GM12892 (cell line): ENCODE data around the gene ATPAF2. TPM values are rescaled to one million over a fixed set of nuclear protein-coding genes. Genes with fewer than 3 reads are reported as not detected.
A peak's percentile ranks its signal among the peaks of the same experiment; 100 is the strongest.

Experiments
- DNase-seq: peaks from one replicate; pipeline ENCODE4 v3.0.0; 2011; ENCODE audit not compliant: insufficient read length
- FAIRE-seq: peaks from 2 replicates; lab custom pipeline; 2011; peaks lifted over from hg19 to GRCh38; lab: Jason Lieb, UNC
- POLR2A ChIP-seq: IDR thresholded peaks from 2 replicates; pipeline ENCODE4 v1.6.1; 2011; ENCODE audit warnings: low read depth, low read length, control low read depth
- POLR2AphosphoS5 ChIP-seq: IDR thresholded peaks from 2 replicates; pipeline ENCODE4 v1.6.1; 2011; ENCODE audit warnings: low read depth, low read length, control low read depth
- TAF1 ChIP-seq: IDR thresholded peaks from 2 replicates; pipeline ENCODE4 v1.6.1; 2011; ENCODE audit warnings: low read depth, mild to moderate bottlenecking, control low read depth, low read length, borderline replicate concordance
- polyA plus RNA-seq: library from polyadenylated mRNA; unstranded; fragments of >200 nt; gene quantifications from one replicate; pipeline ENCODE4 v1.2.1, GENCODE V29; 2012; ENCODE audit warnings: missing spikeins, inconsistent platforms; ENCODE audit not compliant: missing spikeins

The ATPAF2 gene
- 16.3 TPM for polyA plus RNA-seq

DNA sequence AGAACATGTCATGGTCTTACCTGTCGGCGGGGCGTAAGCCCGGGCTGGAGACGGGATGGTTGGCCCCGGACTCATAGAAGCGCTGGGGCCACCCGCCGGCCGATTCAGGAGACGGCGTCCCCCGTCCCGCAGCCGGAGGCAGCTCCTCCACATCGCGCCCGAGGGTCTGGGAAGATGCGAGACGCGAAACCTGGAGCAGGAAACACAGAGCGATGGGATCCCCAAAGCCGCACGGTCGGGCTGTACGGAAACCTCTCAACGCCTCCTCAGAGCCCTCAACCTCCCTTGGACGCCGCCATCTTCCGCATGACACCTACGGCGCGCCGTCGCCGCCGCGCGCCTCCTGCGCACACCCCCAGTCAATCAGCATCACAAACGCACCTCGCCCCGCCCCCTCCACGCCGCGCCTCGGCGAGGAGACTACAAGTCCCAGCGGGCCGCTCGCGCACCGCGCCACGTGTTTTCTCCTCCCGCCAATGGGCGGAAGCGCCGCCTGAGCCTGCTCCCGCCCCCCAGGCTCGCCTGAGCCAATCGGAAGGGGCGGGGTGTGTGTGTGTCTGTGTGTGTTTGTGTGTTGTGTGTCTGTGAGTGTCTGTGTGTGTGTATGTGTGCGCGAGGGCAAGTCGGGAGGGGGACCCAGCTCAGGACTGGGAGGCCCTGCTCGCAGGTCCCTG lies at the start of gene ATPAF2, which contains the start of gene GID4:
Gene ATPAF2 (minus strand): TSS at position 308 of the 674 bp plus-strand sequence. CDS start 155 bp downstream, at position 153.
Gene GID4 (plus strand): TSS at position 548 of the 674 bp plus-strand sequence. CDS start 57 bp downstream, at position 605.
- FAIRE-seq = peak; percentile 99
- TF ChIP-seq TAF1 = peak; percentile 68; the same call in 1 of the 2 replicates
- peak; percentile 69; the same call in 1 of the 2 replicates for TF ChIP-seq POLR2AphosphoS5
- TF ChIP-seq POLR2A = peak; percentile 68; the same call in 1 of the 2 replicates
- DNase-seq = peak; percentile 95

DNA sequence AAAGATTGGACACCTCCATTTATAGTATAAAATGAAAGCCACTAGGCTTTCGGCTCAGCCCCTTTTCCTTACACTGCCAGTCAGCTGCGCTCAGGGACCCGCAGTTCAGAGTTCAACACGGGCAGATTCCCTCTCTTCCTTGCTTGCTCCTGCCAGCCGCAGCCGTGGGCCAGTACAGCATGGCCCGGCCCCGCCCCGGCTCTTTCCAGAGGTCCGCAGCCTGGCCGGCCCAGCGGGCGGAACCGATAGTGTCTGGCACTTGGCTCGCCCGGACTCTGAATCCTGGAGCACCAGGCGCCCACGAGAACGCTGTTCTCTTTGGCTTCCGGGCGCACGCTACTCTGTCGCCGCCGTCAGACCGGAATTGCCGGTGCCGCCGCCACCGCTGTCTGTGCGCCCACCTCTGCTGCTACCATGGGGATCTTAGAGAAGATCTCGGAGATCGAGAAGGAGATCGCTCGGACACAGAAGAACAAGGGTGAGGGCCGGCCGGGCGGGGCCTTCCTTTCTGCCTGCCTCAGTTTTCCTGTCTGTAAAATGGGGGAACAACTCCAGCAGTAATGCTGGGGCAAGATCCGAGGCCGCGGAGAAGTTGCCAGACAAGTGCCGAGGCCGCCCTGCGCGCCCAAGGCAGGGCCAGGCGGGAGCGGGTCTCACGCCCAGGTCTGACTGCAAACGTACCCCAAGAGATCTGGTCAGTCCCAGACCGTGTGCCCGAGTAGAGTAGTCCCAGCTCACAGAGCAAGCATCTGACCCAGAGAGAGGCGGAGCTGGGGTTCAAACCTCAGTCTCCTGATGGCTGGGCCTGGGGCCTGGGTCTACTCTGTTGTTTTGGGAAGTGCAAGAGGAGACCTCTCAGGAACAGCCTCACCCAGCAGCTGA lies 48.9 kb upstream of the ATPAF2 start, which contains the start of gene DRG2:
Gene DRG2 (plus strand): TSS at position 339 of the 882 bp plus-strand sequence. CDS start 76 bp downstream, at position 415.
- peak; percentile 91; the same call in 1 of the 2 replicates for TF ChIP-seq TAF1
- TF ChIP-seq POLR2A = peak; percentile 88
- peak; percentile 86 for TF ChIP-seq POLR2AphosphoS5
- FAIRE-seq (peak; percentile 95), DNase-seq (peak; percentile 94)

DNA sequence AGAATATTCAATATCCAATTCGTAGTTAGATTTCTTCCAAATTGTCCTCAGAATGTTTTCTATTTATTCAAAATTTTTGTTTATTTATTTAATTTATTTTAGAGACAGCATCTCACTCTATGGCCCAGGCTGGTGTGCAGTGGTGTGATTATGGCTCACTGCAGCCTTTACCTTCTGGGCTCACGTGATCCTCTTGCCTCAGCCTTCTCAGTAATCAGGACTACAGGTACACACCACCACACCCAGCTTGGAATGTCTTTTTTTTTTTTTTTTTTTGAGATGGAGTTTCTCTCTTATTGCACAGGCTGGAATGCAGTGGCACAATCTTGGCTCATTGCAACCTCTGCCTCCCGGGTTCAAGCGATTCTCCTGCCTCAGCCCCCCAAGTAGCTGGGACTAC lies 45.3 kb upstream of the ATPAF2 start:
- no peak for FAIRE-seq
- TF ChIP-seq POLR2A (no peak), TAF1 (no peak), POLR2AphosphoS5 (no peak)

DNA sequence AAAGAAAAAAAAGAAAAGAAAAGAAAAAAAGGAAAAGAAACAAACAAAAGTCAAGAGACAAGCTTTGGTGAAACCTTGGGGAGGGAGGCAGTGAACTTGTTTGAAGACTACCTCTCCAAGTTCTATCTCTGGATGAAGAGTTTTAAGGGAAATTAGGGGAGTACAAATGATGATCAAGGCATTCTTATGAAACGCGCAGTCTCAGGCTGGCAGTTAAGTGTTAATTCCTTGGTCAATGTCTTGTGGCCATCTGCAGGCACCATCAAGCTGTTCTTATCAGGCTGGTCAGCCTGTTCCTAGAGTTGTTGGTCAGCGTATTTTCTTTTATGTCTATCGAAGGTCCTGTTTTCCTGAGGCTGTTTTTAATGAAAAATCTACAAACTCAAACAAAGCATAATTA lies 40.6 kb upstream of the ATPAF2 start:
- DNase-seq = no peak
- TF ChIP-seq TAF1 (no peak), POLR2AphosphoS5 (no peak), POLR2A (no peak)
- no peak for FAIRE-seq

More for the DNA sequence above, 45.3 kb upstream of the ATPAF2 start:
- no peak for DNase-seq

DNA sequence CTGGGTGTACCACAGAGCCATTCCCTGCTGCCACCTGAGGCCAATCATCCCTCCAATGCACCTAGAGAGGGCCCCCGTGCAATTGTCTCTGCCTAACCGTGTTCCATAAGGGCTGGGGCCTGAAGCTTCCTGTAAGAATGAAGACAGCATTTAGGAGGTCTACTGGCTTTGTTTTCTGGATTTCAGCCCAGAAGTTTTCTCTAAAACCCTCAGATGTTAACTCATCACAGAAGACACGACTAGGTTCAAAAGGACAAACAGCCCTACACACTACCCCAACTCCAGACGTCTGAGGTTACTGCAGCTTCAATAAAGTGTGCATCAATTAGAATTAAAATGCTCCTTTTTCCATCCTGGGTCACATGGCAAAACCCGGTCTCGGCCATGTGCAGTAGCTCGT lies 38.0 kb upstream of the ATPAF2 start:
- DNase-seq (no peak), FAIRE-seq (no peak)
- TF ChIP-seq TAF1 (no peak), POLR2A (no peak), POLR2AphosphoS5 (no peak)

DNA sequence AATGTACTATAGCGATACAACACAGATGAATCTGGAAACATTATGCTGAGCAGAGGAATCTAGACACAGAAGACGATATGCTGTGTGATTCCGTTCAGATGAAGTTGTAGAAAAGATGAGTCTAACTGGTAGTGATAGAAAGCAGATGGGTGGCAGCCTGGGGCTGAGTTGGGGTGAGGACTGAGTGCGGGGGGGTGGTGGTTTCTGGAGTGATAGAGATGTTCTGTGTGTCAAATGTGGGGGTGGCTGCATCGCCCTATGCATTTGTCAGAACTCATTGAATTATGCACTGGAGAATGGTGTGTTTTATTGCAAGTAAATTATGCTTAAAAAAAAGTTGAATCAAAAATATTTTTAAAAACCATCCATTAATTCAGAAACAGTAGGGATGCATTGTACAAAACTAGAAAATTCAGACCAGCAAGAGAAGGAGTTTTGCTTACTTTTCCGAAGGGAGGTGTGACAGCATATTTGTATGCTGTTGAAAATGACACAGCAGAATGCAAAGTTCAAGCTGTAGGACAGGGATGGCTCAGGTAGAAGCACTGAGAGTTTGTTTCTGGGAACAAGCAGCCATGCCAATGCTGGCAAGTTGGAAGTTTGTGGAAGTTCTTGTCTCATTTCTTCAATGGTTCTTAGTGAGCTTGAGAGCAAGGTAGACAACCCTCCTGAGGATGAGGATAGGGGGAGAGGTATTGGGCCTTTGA lies 35.8 kb upstream of the ATPAF2 start:
- no peak for TF ChIP-seq POLR2A
- no peak for TF ChIP-seq TAF1
- no peak for TF ChIP-seq POLR2AphosphoS5
- FAIRE-seq (no peak), DNase-seq (no peak)

DNA sequence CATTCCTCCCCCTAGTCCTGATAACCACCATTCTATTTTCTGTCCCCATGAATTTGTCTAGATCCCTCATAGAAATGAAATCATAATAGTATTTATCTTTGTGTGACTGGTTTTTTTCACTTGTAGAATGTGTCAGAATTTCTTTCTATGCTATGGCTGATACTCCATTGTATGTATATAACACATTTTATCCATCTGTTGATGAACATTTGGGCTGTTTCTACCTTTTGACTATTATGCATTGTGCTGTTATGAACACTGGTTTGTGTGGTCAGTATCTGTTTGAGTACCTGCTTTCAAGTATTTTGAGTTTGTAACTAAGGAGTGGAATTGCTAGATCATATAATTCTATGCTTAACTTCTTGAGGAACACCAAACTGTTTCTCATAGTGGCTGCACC lies 32.8 kb upstream of the ATPAF2 start:
- DNase-seq = no peak
- FAIRE-seq = no peak
- TF ChIP-seq POLR2AphosphoS5 (no peak), POLR2A (no peak), TAF1 (no peak)

DNA sequence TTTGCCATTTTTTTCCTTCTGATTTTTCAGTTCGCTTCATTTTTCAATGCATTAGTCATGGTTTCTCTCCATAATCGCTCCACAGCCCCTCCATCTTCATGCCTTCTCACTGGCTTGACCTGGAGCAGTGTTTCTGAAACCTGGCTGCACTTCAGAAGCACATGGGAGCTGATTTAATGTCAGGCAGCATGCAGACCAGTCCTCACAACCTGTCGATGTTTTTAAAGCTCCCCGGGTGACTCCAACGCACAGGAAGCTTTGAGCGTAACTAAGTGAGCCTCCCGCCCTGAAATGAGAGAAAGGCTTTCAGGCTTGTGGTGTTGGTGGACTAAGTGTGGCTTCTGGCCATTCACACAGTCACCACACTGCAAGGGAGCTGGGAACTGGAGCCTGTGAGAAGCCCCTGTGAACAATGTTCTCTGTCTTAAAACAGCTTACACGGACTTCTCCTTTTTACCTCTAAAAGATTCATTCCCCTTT lies 31.9 kb upstream of the ATPAF2 start:
- no peak for DNase-seq
- FAIRE-seq = no peak
- TF ChIP-seq POLR2A = no peak
- TF ChIP-seq POLR2AphosphoS5 = no peak
- TF ChIP-seq TAF1 = no peak

DNA sequence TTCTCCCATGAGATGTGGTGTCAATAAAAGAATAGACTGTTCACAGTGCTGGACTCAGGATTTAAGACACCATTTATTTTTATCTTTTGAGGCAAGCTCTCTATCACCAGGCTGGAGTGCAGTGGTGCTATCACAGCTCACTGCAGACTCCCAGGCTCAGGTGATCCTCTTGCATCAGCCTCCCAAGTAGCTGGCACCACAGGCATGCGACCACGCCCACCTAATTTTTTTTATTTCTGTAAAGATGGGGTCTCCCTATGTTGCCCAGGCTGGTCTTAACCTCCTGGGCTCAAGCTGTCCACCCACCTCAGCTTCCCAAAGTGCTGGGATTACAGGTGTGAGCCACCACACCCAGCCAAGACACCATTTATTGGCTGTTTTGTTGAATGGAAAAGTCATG lies 30.1 kb upstream of the ATPAF2 start:
- DNase-seq (no peak), FAIRE-seq (no peak)
- TF ChIP-seq TAF1 = no peak
- no peak for TF ChIP-seq POLR2A
- TF ChIP-seq POLR2AphosphoS5 = no peak

DNA sequence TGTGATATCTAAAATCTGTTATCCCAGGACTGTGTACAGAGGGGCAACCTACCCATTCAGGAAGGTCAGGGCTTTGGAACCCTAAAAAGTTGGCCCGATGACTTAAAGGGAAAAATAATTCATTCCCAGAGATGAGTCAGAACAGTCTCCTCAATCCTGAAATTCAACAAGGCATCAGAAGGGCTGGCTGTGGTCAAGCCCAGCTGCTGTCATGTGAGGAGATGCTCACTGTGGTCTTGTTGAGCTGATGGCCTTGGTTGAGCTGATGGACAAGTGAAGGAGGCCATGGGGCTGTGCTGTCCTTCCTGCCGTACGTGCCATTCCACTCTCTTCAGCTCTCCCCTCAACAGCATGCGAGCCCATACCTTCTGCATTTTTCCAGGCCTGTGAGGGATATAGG lies 27.9 kb upstream of the ATPAF2 start:
- no peak for DNase-seq
- no peak for TF ChIP-seq POLR2A
- no peak for TF ChIP-seq POLR2AphosphoS5
- no peak for TF ChIP-seq TAF1
- no peak for FAIRE-seq

DNA sequence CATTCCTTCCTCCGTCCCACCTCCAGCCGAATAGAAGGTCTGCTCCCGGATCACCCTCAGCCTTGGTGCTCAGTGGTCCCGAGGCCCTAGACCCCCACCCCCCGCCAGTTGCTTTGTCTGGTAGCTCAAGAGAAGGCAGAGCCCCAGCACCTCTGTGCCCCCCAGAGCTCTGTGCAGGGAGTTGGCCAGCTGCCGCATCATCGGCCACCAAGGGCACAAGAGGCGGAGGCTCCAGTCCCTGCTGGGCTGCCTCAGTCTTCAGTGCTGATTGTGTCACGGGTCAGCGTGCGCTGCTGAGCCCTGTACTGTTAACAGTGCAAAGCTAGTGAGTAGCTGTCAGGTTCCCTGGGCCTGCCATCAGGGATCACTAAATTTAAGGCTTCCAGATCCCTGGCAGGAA lies 26.6 kb upstream of the ATPAF2 start:
- DNase-seq = no peak
- no peak for FAIRE-seq
- TF ChIP-seq POLR2A = no peak
- TF ChIP-seq TAF1 = no peak
- TF ChIP-seq POLR2AphosphoS5 = no peak

DNA sequence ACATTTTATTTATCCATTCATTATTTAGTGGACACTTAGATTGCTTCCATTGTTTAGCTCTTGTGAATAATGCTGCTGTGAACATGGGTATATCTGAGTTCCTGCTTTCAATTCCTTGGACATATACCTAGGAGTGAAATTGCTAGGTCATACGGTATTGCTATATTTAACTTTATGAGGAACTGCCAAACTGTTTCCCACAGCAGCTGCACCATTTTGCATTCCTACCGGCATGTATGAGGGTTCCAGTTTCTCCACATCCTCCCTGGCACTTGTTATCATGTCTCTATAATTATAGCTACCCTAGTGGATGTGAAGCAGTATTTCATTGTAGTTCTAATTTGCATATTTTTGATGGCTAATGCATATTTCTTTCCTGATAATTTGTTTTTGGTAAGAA lies 25.1 kb upstream of the ATPAF2 start:
- DNase-seq = no peak

More for the DNA sequence above, 25.1 kb upstream of the ATPAF2 start:
- no peak for FAIRE-seq
- TF ChIP-seq POLR2A = no peak
- no peak for TF ChIP-seq POLR2AphosphoS5
- no peak for TF ChIP-seq TAF1
